Kidney (tissue), 14 donors: ENCODE data around the gene DNAH6. TPM values are rescaled to one million over a fixed set of nuclear protein-coding genes. Genes with fewer than 3 reads are reported as not detected.

Source experiments
- DNase-seq, 5 donors: peaks; one replicate each; pipeline ENCODE4 v3.0.0-alpha.2; 2013 to 2020
- FAIRE-seq: peaks from 2 replicates; lab custom pipeline; 2012; peaks lifted over from hg19 to GRCh38; lab: Jason Lieb, UNC
- H3K27ac ChIP-seq, 2 donors: one replicate each; pipeline ENCODE4 v1.7.0; 2013; ENCODE audit warnings: low read depth in 2 of 2, low read length in 2 of 2, inconsistent platforms in 1 of 2
- H3K27me3 ChIP-seq: one replicate; pipeline ENCODE4 v1.7.1; 2013; ENCODE audit warnings: low read length, inconsistent platforms; ENCODE audit not compliant: control insufficient read depth, insufficient read depth
- H3K36me3 ChIP-seq, 3 donors: one replicate each; pipeline versions ENCODE4 v1.7.0 to v1.7.1; 2013; ENCODE audit warnings: low read length in 3 of 3, control low read depth in 1 of 3, inconsistent platforms in 1 of 3; ENCODE audit not compliant: insufficient read depth in 3 of 3, control insufficient read depth in 2 of 3
- H3K4me1 ChIP-seq, 3 donors: one replicate each; pipeline versions ENCODE4 v1.7.0 to v1.7.1; 2013; ENCODE audit warnings: low read length in 3 of 3, inconsistent platforms in 1 of 3, low read depth in 1 of 3; ENCODE audit not compliant: control insufficient read depth in 2 of 3, insufficient read depth in 2 of 3
- H3K4me3 ChIP-seq, 3 donors: one replicate each; pipeline versions ENCODE4 v1.7.0 to v1.8.1; 2013; ENCODE audit warnings: low read length in 3 of 3, control low read depth in 1 of 3, inconsistent platforms in 1 of 3
- H3K9ac ChIP-seq, 3 donors: one replicate each; pipeline versions ENCODE4 v1.7.0 to v1.7.1; 2013; ENCODE audit warnings: low read length in 3 of 3, control low read depth in 1 of 3, inconsistent platforms in 1 of 3
- H3K9me3 ChIP-seq, 3 donors: one replicate each; pipeline versions ENCODE4 v1.7.0 to v1.7.1; 2013; ENCODE audit warnings: low read length in 3 of 3, control low read depth in 1 of 3, inconsistent platforms in 1 of 3; ENCODE audit not compliant: control insufficient read depth in 2 of 3, insufficient read depth in 1 of 3
- CTCF ChIP-seq: IDR thresholded peaks from 3 replicates; pipeline ENCODE4 v1.5.1; 2012; ENCODE audit warnings: mild to moderate bottlenecking, moderate library complexity, borderline replicate concordance; ENCODE audit not compliant: insufficient read depth; ENCODE audit errors: extremely low read depth
- intact Hi-C: fragments of 100-400 bp; cut with DNase I; formaldehyde crosslinking; loops from one replicate; pipeline ENCODE4 v1.11.1; 2022
- polyA plus RNA-seq: library from polyadenylated mRNA; stranded (reverse); fragments of 350-450 nt; fragmentation: Illumina TruSeq; extraction: RNeasy Lipid Tissue Mini Kit (QIAGEN cat#74804); gene quantifications from one replicate; pipeline ENCODE4 v1.2.3, GENCODE V29; 2014; ENCODE audit warnings: low read depth, low replicate concordance; ENCODE audit not compliant: insufficient read depth
- total RNA-seq: library from RNA; stranded (reverse); fragmentation: NEBNext Ultra II Directional; extraction: Animal tissue kit (Norgen Biotek cat#: 25700); gene quantifications from one replicate; pipeline ENCODE4 v1.2.1, GENCODE V29; 2021
- donor health status: control.
- donor health status: control.
- donor health status: control.
- donor health status: control.
- donor health status: control.
- donor health status: DM: yes; HTN: yes; CAD: no.
- donor health status: Normal renal cell carcinoma (clear cell type).

Gene DNAH6
- total and polyA plus RNA-seq, 2 donors from 2014 or later: 0.34 to 4.6 TPM

- H3K9ac ChIP-seq: no peak overlapping the region
- H3K27ac ChIP-seq: no peak overlapping the region
- TF ChIP-seq CTCF: no peak
- H3K27me3 ChIP-seq: no peaks in the 10 kb centered on the region
- no peak overlapping the region for H3K4me3 ChIP-seq
- no peaks in the 10 kb centered on the region for H3K4me1 ChIP-seq
- FAIRE-seq: no peak
- no peaks in the 10 kb centered on the region for H3K36me3 ChIP-seq
- DNase-seq: no peak
- no peaks in the 10 kb centered on the region for H3K9me3 ChIP-seq
- intact Hi-C loops: no loop called here
Observed at GRCh38 chr2:84778911-84779690, 262.8 kb downstream of the DNAH6 start.

GRCh38 chr2:84779781-84780180, 263.5 kb downstream of the DNAH6 start:
- no peak overlapping the region for H3K4me3 ChIP-seq
- DNase-seq (no peak), FAIRE-seq (no peak)
- no peaks in the 10 kb centered on the region for H3K36me3 ChIP-seq
- H3K4me1 ChIP-seq: no peaks in the 10 kb centered on the region
- TF ChIP-seq CTCF: no peak
- intact Hi-C loops: no loop called here
- H3K27ac ChIP-seq: no peak overlapping the region
- no peak overlapping the region for H3K9ac ChIP-seq
- no peaks in the 10 kb centered on the region for H3K9me3 ChIP-seq
- H3K27me3 ChIP-seq: no peaks in the 10 kb centered on the region

GRCh38 chr2:84781942-84782716, 265.8 kb downstream of the DNAH6 start:
- no peak overlapping the region for H3K27ac ChIP-seq
- no peaks in the 10 kb centered on the region for H3K9me3 ChIP-seq
- intact Hi-C loops: no loop called here
- no peak overlapping the region for H3K9ac ChIP-seq
- DNase-seq: no peak
- H3K4me3 ChIP-seq: no peak overlapping the region
- no peak for FAIRE-seq
- no peak for TF ChIP-seq CTCF
- no peaks in the 10 kb centered on the region for H3K36me3 ChIP-seq
- no peaks in the 10 kb centered on the region for H3K4me1 ChIP-seq
- no peaks in the 10 kb centered on the region for H3K27me3 ChIP-seq
